Thyroid gland (tissue), 4 donors: ENCODE measurements around the gene BMP8B.
A peak's percentile ranks its signal among the peaks of the same experiment; 100 is the strongest.
"Not testable (repeated sequence)": the region's sequence is repeated elsewhere in the genome, so short reads cannot be mapped to it uniquely, and the experiment has no call there.

ENCODE experiments used
- CTCF ChIP-seq, 6 experiments: fragments of 200-600 bp in 3 of 6; fragments of 450-650 bp in 3 of 6; sonication (generic) in 3 of 6; IDR thresholded peaks; one replicate each; pipeline ENCODE4 v1.5.1; 2016 to 2019; ENCODE audit warnings: antibody characterized with exemption in 6 of 6, mild to moderate bottlenecking in 2 of 6, inconsistent platforms in 1 of 6, moderate library complexity in 1 of 6
- POLR2A ChIP-seq, 2 donors: fragments of 450-650 bp; IDR thresholded peaks; one replicate each; pipeline ENCODE4 v1.6.1; 2017; ENCODE audit warnings: antibody characterized with exemption in 2 of 2, mild to moderate bottlenecking in 2 of 2, moderate library complexity in 1 of 2

- TF ChIP-seq CTCF (IDR thresholded peaks at IDR 0.05), result peak in 1 of 6 experiments; percentile 35
- not testable (repeated sequence) for TF ChIP-seq POLR2A (IDR thresholded peaks at IDR 0.05)
Measured at GRCh38 chr1:39817091-39817932, 28.6 kb upstream of the BMP8B start.
